GM23338 (cell line): ENCODE measurements around the gene LTA4H. TPM values are rescaled to one million over a fixed set of nuclear protein-coding genes. Genes with fewer than 3 reads are reported as not detected.
A peak's percentile ranks its signal among the peaks of the same experiment; 100 is the strongest.

Source experiments
- ATAC-seq: fragments of 200-7000 bp; cut with Tn5 transposase; 3 replicates; pipeline ENCODE4 v1.9.1; 2020
- DNase-seq: peaks from one replicate; pipeline ENCODE4 v3.0.0-alpha.2; 2015; ENCODE audit warnings: low spot score
- H2AFZ ChIP-seq: fragments of 200-600 bp; sonication (generic); 2 replicates; pipeline ENCODE4 v1.8.0; 2016; ENCODE audit warnings: antibody characterized with exemption, mild to moderate bottlenecking, moderate library complexity
- H3F3A ChIP-seq: fragments of 200-600 bp; sonication (generic); replicated peaks from 2 replicates; pipeline ENCODE4 v1.8.0; 2017; ENCODE audit warnings: antibody characterized with exemption, mixed run types, low read depth
- H3K27ac ChIP-seq: fragments of 200-600 bp; sonication (generic); 2 replicates; pipeline ENCODE4 v1.6.1; 2016; ENCODE audit warnings: low read depth
- H3K27me3 ChIP-seq: fragments of 200-600 bp; sonication (generic); 2 replicates; pipeline ENCODE4 v1.8.0; 2016; ENCODE audit warnings: mild to moderate bottlenecking, mixed run types, moderate library complexity; ENCODE audit not compliant: insufficient read depth
- H3K36me3 ChIP-seq: fragments of 200-600 bp; sonication (generic); 2 replicates; pipeline ENCODE4 v1.8.0; 2016; ENCODE audit warnings: mild to moderate bottlenecking; ENCODE audit not compliant: insufficient read depth
- H3K4me1 ChIP-seq: fragments of 200-600 bp; sonication (generic); 2 replicates; pipeline ENCODE4 v1.8.0; 2016; ENCODE audit warnings: mild to moderate bottlenecking, moderate library complexity; ENCODE audit not compliant: insufficient read depth
- H3K4me2 ChIP-seq: fragments of 200-600 bp; sonication (generic); 2 replicates; pipeline ENCODE4 v1.7.1; 2017; ENCODE audit warnings: mixed run types
- H3K4me3 ChIP-seq: fragments of 200-600 bp; sonication (generic); 2 replicates; pipeline ENCODE4 v1.6.1; 2016; ENCODE audit warnings: mixed run types
- H3K79me2 ChIP-seq: fragments of 200-600 bp; sonication (generic); replicated peaks from 2 replicates; pipeline ENCODE4 v1.8.0; 2017; ENCODE audit warnings: mild to moderate bottlenecking; ENCODE audit not compliant: insufficient read depth
- H3K9me2 ChIP-seq: fragments of 200-600 bp; sonication (generic); 2 replicates; pipeline ENCODE4 v1.8.0; 2017; ENCODE audit not compliant: insufficient read depth
- H4K20me1 ChIP-seq: fragments of 200-600 bp; sonication (generic); replicated peaks from 2 replicates; pipeline ENCODE4 v1.8.0; 2017; ENCODE audit warnings: mild to moderate bottlenecking; ENCODE audit not compliant: insufficient read depth
- H3K27ac Mint-ChIP-seq: 2 replicates; pipeline ENCODE4 v1.8.0; 2020; ENCODE audit warnings: inconsistent platforms, mild to moderate bottlenecking, moderate library complexity, mixed read lengths
- H3K27me3 Mint-ChIP-seq: 3 replicates; pipeline ENCODE4 v1.8.0; 2022; ENCODE audit warnings: low read depth, mild to moderate bottlenecking, moderate library complexity, mixed read lengths, inconsistent platforms; ENCODE audit not compliant: insufficient read depth, poor library complexity
- H3K36me3 Mint-ChIP-seq: 3 replicates; pipeline ENCODE4 v1.8.0; 2021; ENCODE audit warnings: low read depth, mild to moderate bottlenecking, inconsistent platforms, moderate library complexity, mixed read lengths
- H3K4me1 Mint-ChIP-seq: 3 replicates; pipeline ENCODE4 v1.8.0; 2020; ENCODE audit warnings: mild to moderate bottlenecking, inconsistent platforms, mixed read lengths
- H3K4me3 Mint-ChIP-seq: 3 replicates; pipeline ENCODE4 v1.8.0; 2021; ENCODE audit warnings: moderate library complexity, mild to moderate bottlenecking, inconsistent platforms, mixed read lengths
- H3K9me3 Mint-ChIP-seq: 3 replicates; pipeline ENCODE4 v1.8.0; 2020; ENCODE audit warnings: moderate library complexity, mild to moderate bottlenecking, inconsistent platforms, mixed read lengths
- CREB1 ChIP-seq: fragments of 250-450 bp; sonication (Bioruptor Pico); IDR thresholded peaks from 2 replicates; pipeline ENCODE4 v1.5.0; 2020; ENCODE audit warnings: low read depth, mild to moderate bottlenecking, moderate library complexity
- EZH2 ChIP-seq: fragments of 200-600 bp; sonication (generic); IDR thresholded peaks from one replicate; pipeline ENCODE4 v1.8.0; 2017; ENCODE audit warnings: antibody characterized with exemption, mild to moderate bottlenecking, low read depth; ENCODE audit not compliant: unreplicated experiment
- JUNB ChIP-seq: IDR thresholded peaks from one replicate; pipeline ENCODE4 v1.6.1; 2016; ENCODE audit warnings: antibody characterized with exemption; ENCODE audit not compliant: unreplicated experiment
- NANOG ChIP-seq: IDR thresholded peaks from 2 replicates; pipeline ENCODE4 v1.6.1; 2016; ENCODE audit warnings: antibody characterized with exemption, borderline replicate concordance
- ZNF114 ChIP-seq: fragments of 250-450 bp; sonication (Bioruptor Pico); IDR thresholded peaks from 2 replicates; pipeline ENCODE4 v1.5.0; 2020; ENCODE audit warnings: mild to moderate bottlenecking, moderate library complexity
- ZNF331 ChIP-seq: fragments of 250-450 bp; sonication (Bioruptor Pico); IDR thresholded peaks from 2 replicates; pipeline ENCODE4 v1.5.0; 2020; ENCODE audit warnings: low read depth, mild to moderate bottlenecking, moderate library complexity
- polyA plus RNA-seq: library from polyadenylated mRNA; unstranded; fragments of >200 nt; fragmentation: Nextera tagmentation; extraction: Ambion mirVana; gene quantifications from 2 replicates; pipeline ENCODE4 v1.2.1, GENCODE V29; 2016
- total RNA-seq: library from RNA; depleted of rRNA; stranded (reverse); fragments of >200 nt; shearing (Covaris generic); gene quantifications from 2 replicates; pipeline ENCODE4 v1.2.3, GENCODE V29; 2014
- TF ChIP-seq, protein P1 (sequence below), 2 experiments: fragments of 200-600 bp in 1 of 2; sonication (generic) in 1 of 2; conservative IDR thresholded peaks; 2 replicates each; pipeline versions ENCODE4 v1.5.1 to v1.6.1; 2016 to 2017; ENCODE audit warnings: antibody characterized with exemption in 2 of 2, low read depth in 2 of 2, mild to moderate bottlenecking in 2 of 2, moderate library complexity in 1 of 2
- TF ChIP-seq, protein P2 (sequence below): IDR thresholded peaks from one replicate; pipeline ENCODE4 v1.6.1; 2018; ENCODE audit warnings: antibody characterized with exemption; ENCODE audit not compliant: unreplicated experiment
- TF ChIP-seq, protein P3 (sequence below): IDR thresholded peaks from 2 replicates; pipeline ENCODE4 v1.6.1; 2016; ENCODE audit warnings: antibody characterized with exemption

LTA4H gene
- total and polyA plus RNA-seq, 2 experiments from 2014 or later, result 84.4 to 189 TPM

DNA sequence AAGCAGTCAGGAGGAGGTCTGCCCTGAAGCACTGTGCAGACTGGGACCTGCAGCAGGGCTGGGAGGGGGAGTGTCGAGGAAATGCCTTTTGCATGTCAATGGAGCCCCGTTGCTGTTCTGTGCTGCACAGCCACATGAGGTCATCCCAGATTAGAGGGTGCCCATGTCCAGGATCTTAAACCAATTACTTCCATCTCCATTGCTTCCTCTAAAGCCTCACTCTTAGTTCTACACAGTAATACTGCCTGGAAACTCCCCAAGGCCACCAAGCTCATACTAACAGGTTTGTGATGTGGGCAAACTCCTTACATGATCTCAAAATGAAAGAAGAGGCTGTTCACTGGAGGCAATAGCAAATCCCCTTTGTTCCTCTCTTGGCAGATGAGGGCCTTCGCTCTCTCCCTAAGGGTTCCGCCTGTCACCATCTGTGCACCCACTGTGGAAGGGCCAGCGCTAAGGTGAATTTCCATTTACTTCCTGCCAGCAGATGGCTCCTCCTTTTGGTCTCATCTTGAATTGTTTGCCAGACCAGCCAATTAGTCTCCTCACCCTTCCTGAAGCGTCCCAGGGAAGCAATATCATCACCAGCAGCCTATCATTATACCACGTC is 35.4 kb upstream of the LTA4H start:
- Mint-ChIP-seq H3K27me3 (peaks cover 2% of the 10 kb centered on the region), H3K27ac (no peak overlapping the region), H3K4me3 (no peak overlapping the region; the same call in 2 of the 3 replicates), H3K36me3 (no peaks in the 10 kb centered on the region), H3K4me1 (peaks cover 13% of the 10 kb centered on the region), H3K9me3 (no peaks in the 10 kb centered on the region)
- peaks cover 12% of the 10 kb centered on the region for H3K4me1 ChIP-seq
- peak overlapping the region; percentile 65; the same call in 1 of the 2 replicates for H3K4me2 ChIP-seq
- TF ChIP-seq JUNB, result no peak
- TF ChIP-seq, protein P1, sequence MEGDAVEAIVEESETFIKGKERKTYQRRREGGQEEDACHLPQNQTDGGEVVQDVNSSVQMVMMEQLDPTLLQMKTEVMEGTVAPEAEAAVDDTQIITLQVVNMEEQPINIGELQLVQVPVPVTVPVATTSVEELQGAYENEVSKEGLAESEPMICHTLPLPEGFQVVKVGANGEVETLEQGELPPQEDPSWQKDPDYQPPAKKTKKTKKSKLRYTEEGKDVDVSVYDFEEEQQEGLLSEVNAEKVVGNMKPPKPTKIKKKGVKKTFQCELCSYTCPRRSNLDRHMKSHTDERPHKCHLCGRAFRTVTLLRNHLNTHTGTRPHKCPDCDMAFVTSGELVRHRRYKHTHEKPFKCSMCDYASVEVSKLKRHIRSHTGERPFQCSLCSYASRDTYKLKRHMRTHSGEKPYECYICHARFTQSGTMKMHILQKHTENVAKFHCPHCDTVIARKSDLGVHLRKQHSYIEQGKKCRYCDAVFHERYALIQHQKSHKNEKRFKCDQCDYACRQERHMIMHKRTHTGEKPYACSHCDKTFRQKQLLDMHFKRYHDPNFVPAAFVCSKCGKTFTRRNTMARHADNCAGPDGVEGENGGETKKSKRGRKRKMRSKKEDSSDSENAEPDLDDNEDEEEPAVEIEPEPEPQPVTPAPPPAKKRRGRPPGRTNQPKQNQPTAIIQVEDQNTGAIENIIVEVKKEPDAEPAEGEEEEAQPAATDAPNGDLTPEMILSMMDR (conservative IDR thresholded peaks at IDR 0.05; ENCODE audit: low read depth in 2 of 2), result peak; percentile 48 to 65
- no peak overlapping the region for H3K27ac ChIP-seq
- no peaks in the 10 kb centered on the region for H4K20me1 ChIP-seq
- DNase-seq (peak; percentile 69), ATAC-seq (peak; percentile 91)
- 0 out of 2 replicates have a peak, but pooled peaks cover 4% of the 10 kb centered on the region for H3K9me2 ChIP-seq
- H3K4me3 ChIP-seq, result no peak overlapping the region
- H3K79me2 ChIP-seq, result no peaks in the 10 kb centered on the region
- no peaks in the 10 kb centered on the region for H3K27me3 ChIP-seq
- H2AFZ ChIP-seq, result peak overlapping the region; percentile 87; the same call in 1 of the 2 replicates
- H3F3A ChIP-seq, result no peaks in the 10 kb centered on the region
- no peaks in the 10 kb centered on the region for H3K36me3 ChIP-seq

DNA sequence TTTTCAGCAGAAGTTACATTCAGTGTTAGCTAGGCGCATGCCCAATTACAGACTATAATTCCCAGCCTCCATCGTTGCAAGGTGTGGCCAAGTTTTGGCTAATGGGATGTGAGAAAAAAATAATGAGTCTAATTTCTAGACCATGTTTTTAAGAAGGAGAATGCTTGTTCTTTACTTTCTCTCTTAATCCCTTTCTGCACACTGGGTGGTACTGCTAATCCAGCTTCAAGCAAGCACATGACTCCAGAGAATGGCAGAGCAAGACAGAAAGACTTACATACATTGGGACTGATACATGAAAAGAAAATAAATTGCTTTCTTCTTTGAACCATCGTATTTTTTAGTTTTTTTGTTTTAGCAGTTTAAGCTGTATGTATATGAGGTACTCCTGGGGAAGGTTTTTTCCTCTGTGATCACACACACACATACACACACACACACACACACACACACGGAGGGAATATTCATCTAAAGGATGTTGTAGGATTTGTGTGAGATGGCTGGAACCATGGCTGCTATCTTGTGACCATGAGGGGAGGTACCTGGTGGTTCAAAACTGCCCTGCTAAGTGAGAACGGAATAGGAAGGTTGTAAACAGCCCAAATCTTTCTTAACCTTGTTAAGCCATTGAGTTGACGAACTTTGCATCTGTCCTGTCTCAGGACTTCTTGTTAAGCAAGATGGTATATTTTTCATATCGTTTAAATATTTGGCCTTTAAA is 34.3 kb upstream of the LTA4H start:
- no peak for ATAC-seq
- Histone ChIP-seq H3F3A (no peaks in the 10 kb centered on the region), H3K27ac (no peak overlapping the region), H3K27me3 (no peaks in the 10 kb centered on the region), H2AFZ (no peak overlapping the region), H3K36me3 (no peaks in the 10 kb centered on the region), H4K20me1 (no peaks in the 10 kb centered on the region), H3K4me1 (peaks cover 12% of the 10 kb centered on the region), H3K79me2 (no peaks in the 10 kb centered on the region), H3K4me2 (no peak overlapping the region), H3K9me2 (0 out of 2 replicates have a peak, but pooled peaks cover 4% of the 10 kb centered on the region), H3K4me3 (no peak overlapping the region)
- Mint-ChIP-seq H3K27me3 (peaks cover 2% of the 10 kb centered on the region), H3K27ac (no peak overlapping the region), H3K4me3 (no peak overlapping the region), H3K9me3 (no peaks in the 10 kb centered on the region), H3K4me1 (peaks cover 13% of the 10 kb centered on the region), H3K36me3 (no peaks in the 10 kb centered on the region; the same call in 2 of the 3 replicates)
- no peak for DNase-seq
- TF ChIP-seq ZNF114, result no peak
- TF ChIP-seq ZNF331, result no peak
- no peak for TF ChIP-seq EZH2
- TF ChIP-seq CREB1 (CRISPR knock-in tag), result no peak
- TF ChIP-seq, protein P2, sequence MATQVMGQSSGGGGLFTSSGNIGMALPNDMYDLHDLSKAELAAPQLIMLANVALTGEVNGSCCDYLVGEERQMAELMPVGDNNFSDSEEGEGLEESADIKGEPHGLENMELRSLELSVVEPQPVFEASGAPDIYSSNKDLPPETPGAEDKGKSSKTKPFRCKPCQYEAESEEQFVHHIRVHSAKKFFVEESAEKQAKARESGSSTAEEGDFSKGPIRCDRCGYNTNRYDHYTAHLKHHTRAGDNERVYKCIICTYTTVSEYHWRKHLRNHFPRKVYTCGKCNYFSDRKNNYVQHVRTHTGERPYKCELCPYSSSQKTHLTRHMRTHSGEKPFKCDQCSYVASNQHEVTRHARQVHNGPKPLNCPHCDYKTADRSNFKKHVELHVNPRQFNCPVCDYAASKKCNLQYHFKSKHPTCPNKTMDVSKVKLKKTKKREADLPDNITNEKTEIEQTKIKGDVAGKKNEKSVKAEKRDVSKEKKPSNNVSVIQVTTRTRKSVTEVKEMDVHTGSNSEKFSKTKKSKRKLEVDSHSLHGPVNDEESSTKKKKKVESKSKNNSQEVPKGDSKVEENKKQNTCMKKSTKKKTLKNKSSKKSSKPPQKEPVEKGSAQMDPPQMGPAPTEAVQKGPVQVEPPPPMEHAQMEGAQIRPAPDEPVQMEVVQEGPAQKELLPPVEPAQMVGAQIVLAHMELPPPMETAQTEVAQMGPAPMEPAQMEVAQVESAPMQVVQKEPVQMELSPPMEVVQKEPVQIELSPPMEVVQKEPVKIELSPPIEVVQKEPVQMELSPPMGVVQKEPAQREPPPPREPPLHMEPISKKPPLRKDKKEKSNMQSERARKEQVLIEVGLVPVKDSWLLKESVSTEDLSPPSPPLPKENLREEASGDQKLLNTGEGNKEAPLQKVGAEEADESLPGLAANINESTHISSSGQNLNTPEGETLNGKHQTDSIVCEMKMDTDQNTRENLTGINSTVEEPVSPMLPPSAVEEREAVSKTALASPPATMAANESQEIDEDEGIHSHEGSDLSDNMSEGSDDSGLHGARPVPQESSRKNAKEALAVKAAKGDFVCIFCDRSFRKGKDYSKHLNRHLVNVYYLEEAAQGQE, result no peak
- no peak for TF ChIP-seq NANOG
- TF ChIP-seq, protein P3, sequence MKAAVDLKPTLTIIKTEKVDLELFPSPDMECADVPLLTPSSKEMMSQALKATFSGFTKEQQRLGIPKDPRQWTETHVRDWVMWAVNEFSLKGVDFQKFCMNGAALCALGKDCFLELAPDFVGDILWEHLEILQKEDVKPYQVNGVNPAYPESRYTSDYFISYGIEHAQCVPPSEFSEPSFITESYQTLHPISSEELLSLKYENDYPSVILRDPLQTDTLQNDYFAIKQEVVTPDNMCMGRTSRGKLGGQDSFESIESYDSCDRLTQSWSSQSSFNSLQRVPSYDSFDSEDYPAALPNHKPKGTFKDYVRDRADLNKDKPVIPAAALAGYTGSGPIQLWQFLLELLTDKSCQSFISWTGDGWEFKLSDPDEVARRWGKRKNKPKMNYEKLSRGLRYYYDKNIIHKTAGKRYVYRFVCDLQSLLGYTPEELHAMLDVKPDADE, result no peak
